Measurements from ENCODE around the gene THSD7A. TPM values are rescaled to one million over a fixed set of nuclear protein-coding genes. Genes with fewer than 3 reads are reported as not detected.

THSD7A gene
- total and polyA plus RNA-seq, 2 of the 8 experiments (the other 6 are each of a cell fraction or from before 2014, with no cell fraction given), result 0.44 to 1.2 TPM

- CTCF ChIA-PET (ENCODE audit: partially characterized antibody), result no interaction called here
- no peak for DNase-seq (ENCODE audit: low read depth in 1 of 2, low spot score in 2 of 2)
Measured at GRCh38 chr7:11753433-11753832, 78.6 kb downstream of the THSD7A start.

More at GRCh38 chr7:11753433-11753832, 78.6 kb downstream of the THSD7A start:
- H3K14ac ChIP-seq (ENCODE audit: insufficient read length), result no peak overlapping the region
- H2BK120ac ChIP-seq (replicated peaks; ENCODE audit: low read depth, low read length), result no peak overlapping the region
- H4K20me1 ChIP-seq (replicated peaks in 1 of 2; ENCODE audit: control insufficient read depth in 1 of 2, insufficient read depth in 2 of 2, low read length in 2 of 2), result no peaks in the 10 kb centered on the region
- H3K9me3 ChIP-seq (ENCODE audit: insufficient read depth in 2 of 2, low read depth in 1 of 2, low read length in 1 of 2), result no peaks in the 10 kb centered on the region
- H3K36me3 ChIP-seq (ENCODE audit: control insufficient read depth in 2 of 4, insufficient read depth in 4 of 4, low read length in 3 of 4), result no peaks in the 10 kb centered on the region
- H2BK15ac ChIP-seq (ENCODE audit: low read length), result no peak overlapping the region
- no peak overlapping the region for H4K91ac ChIP-seq (replicated peaks; ENCODE audit: insufficient read length, low read length)
- H2BK12ac ChIP-seq (ENCODE audit: low read depth, low read length), result no peak overlapping the region
- no peak overlapping the region for H3K18ac ChIP-seq (ENCODE audit: extremely low read depth, low read length)
- no peaks in the 10 kb centered on the region; a peak in 1 of 7 replicates for H3K4me1 ChIP-seq (replicated peaks in 1 of 4; ENCODE audit: control insufficient read depth in 3 of 4, insufficient read depth in 4 of 4, low read length in 3 of 4)
- no peaks in the 10 kb centered on the region; the same call in 1 of the 2 replicates for H3K23me2 ChIP-seq (ENCODE audit: low read depth, low read length)
- H3K27ac ChIP-seq (ENCODE audit: low read depth, low read length), result no peak overlapping the region
- no peak overlapping the region for H3K9ac ChIP-seq (replicated peaks in 1 of 4; ENCODE audit: extremely low read depth in 1 of 4, low read depth in 3 of 4, low read length in 3 of 4)
- H3K56ac ChIP-seq (replicated peaks; ENCODE audit: insufficient read length, low read depth, low read length), result no peak overlapping the region
- H2BK20ac ChIP-seq (ENCODE audit: low read length), result no peak overlapping the region
- no peak overlapping the region for H3K4me2 ChIP-seq (ENCODE audit: insufficient read depth in 1 of 2, low read depth in 2 of 2, low read length in 2 of 2)
- no peak overlapping the region for H3K23ac ChIP-seq (ENCODE audit: insufficient read length)
- H4K5ac ChIP-seq (ENCODE audit: insufficient read length, low read depth, low read length), result no peak overlapping the region
- H3K27me3 ChIP-seq (replicated peaks in 1 of 4; ENCODE audit: control insufficient read depth in 3 of 4, extremely low read depth in 1 of 4, insufficient read depth in 3 of 4, low read length in 3 of 4), result no peaks in the 10 kb centered on the region
- TF ChIP-seq JUN (IDR thresholded peaks at IDR 0.05; ENCODE audit: low read depth, low read length) (no peak), JUND (IDR thresholded peaks at IDR 0.05; ENCODE audit: low read length) (no peak)
- H2BK5ac ChIP-seq (ENCODE audit: low read depth, low read length), result no peak overlapping the region
- POLR2A ChIA-PET (ENCODE audit: partially characterized antibody), result no interaction called here
- no peak overlapping the region for H2AFZ ChIP-seq (ENCODE audit: low read length)
- H4K8ac ChIP-seq (ENCODE audit: extremely low read depth, insufficient read depth, low read length), result no peak overlapping the region
- no peak for FAIRE-seq
- H3K4ac ChIP-seq (replicated peaks; ENCODE audit: insufficient read length, low read depth, low read length), result no peak overlapping the region
- H2AK5ac ChIP-seq (ENCODE audit: low read depth, low read length), result no peak overlapping the region
- H3K4me3 ChIP-seq (ENCODE audit: extremely low read depth in 1 of 4, insufficient read depth in 2 of 4, low read depth in 3 of 4, low read length in 4 of 4), result no peak overlapping the region
- no peaks in the 10 kb centered on the region for H3K79me1 ChIP-seq (ENCODE audit: low read depth, low read length)
- no peaks in the 10 kb centered on the region for H3K79me2 ChIP-seq (ENCODE audit: control insufficient read depth in 1 of 2, insufficient read depth in 2 of 2, low read length in 2 of 2)

Measured in H1 (cell line).